ENCODE measurements around the gene FSTL3.

FSTL3 gene

DNA sequence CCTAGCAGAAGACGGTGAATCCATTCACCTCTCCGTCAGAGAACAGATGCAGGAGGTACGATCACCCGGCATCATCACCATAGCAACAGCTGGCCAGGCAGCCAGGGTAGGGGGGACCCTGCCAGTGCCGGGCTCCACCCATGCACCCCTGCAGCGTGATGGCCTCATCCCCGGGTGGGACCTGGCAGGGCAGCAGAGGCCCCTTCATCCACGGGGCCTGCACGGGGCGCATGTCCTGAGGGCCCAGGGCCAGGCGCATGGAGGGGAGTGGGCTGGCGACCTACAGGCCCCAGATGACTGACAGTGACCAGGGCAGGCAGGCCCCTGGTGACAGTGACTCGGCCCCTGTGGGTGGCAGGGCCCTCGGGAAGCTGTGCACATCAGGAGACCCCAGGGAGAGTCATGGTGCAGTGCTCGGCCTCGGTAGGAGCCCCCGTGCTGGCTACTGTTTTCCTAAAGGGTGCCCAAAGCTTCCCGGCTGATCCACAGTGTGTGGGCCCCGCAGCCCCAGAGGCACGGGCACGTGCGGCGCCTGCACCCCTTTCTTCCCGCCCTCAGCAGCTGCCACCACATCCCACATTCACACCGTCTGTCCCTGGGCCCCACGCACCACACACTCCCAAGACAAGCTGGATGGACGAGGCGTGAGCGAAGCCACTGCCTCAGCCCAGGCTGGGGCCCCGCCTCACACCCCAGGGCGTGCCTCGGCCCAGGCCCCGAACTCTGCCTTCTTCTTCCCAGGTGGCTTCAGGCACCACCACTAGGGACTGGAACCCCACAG, 17.9 kb upstream of the FSTL3 start:
- TF ChIP-seq, protein P1, sequence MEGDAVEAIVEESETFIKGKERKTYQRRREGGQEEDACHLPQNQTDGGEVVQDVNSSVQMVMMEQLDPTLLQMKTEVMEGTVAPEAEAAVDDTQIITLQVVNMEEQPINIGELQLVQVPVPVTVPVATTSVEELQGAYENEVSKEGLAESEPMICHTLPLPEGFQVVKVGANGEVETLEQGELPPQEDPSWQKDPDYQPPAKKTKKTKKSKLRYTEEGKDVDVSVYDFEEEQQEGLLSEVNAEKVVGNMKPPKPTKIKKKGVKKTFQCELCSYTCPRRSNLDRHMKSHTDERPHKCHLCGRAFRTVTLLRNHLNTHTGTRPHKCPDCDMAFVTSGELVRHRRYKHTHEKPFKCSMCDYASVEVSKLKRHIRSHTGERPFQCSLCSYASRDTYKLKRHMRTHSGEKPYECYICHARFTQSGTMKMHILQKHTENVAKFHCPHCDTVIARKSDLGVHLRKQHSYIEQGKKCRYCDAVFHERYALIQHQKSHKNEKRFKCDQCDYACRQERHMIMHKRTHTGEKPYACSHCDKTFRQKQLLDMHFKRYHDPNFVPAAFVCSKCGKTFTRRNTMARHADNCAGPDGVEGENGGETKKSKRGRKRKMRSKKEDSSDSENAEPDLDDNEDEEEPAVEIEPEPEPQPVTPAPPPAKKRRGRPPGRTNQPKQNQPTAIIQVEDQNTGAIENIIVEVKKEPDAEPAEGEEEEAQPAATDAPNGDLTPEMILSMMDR (conservative IDR thresholded peaks at IDR 0.05; ENCODE audit: low read depth, low read length), result no peak
- H3K4me3 ChIP-seq (ENCODE audit: low read depth, low read length), result no peak overlapping the region
- no peak for DNase-seq (ENCODE audit: low read depth)

DNA sequence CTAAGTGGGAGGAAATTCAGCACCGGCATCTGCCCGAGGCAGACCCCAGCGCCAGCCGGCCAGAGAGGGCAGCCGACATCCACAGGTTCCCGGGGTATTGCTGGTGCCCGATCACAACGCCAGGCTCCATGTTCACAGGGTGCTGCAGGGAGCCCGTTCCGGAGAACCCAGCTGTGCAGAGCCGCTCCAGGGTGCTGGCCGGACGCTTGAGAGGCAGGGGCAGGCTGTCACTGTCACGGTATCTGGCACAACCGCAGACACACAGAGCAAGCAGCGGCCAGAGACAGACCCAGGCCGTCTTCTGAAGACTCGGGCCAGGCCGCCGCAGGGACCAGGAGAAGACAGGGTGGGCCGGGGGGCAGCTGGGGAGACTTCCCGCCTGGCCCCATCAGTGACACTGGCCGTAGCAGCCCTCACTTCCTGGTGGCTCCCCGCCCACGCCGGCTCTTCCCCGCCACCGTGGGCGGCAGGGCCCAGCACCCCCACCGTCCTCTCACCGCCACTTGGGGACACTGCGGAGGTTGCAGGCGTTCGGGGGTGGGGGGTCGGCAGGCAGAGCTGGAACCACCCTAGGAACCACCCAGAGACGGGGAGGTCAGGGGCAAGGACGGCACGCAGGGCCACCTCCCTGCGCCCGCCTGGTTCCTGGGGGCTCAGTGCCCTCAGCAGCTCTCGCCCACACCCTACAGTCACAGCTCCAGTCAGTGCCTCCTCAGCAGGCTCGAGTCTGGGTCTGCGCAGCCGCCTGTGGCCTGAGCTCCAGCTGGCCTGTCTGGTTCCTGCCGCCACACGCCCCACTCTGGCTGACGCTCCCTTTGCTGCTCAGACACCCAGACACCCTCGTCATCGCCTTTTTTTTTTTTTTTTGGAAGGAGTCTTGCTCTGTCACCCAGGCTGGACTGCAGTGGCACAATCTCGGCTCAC, 17.0 kb upstream of the FSTL3 start:
- no peak overlapping the region for H3K4me3 ChIP-seq (ENCODE audit: low read depth, low read length)
- TF ChIP-seq, protein P1 (conservative IDR thresholded peaks at IDR 0.05; ENCODE audit: low read depth, low read length), result no peak
- DNase-seq (ENCODE audit: low read depth), result no peak

DNA sequence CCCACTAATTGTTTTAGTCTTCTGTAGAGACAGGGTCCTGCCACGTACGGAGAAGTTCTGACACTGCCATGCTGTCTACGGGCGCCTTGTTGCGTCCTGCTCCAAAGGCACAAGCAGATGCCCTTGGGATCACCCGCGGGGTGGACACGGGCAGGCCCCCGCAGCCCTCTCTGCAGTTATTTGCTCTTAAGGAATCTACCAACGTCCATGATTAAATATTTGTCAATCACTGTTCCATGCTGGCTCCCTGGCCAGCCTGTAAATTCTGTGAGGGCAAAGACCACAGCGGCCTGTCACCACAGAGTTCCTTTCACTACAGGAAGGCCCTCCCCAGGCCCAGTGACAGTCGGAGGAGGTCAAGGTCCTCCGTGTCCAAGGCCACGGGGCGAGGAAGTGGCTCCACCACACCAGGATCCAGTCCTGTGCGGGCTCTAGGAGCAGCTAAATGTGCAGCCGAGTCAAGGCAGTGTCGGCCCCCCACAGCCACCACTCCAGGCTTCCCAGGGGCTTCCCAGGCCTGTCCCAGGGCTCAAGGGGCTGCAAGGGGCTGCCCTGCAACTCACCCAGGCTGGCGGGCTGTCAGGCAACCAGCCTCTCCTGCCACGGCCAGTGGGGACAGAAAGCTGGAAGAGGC, 15.3 kb upstream of the FSTL3 start:
- no peak for DNase-seq (ENCODE audit: low read depth)
- TF ChIP-seq, protein P1 (conservative IDR thresholded peaks at IDR 0.05; ENCODE audit: low read depth, low read length), result no peak
- peak overlapping the region; percentile 84 for H3K4me3 ChIP-seq (ENCODE audit: low read depth, low read length)

DNA sequence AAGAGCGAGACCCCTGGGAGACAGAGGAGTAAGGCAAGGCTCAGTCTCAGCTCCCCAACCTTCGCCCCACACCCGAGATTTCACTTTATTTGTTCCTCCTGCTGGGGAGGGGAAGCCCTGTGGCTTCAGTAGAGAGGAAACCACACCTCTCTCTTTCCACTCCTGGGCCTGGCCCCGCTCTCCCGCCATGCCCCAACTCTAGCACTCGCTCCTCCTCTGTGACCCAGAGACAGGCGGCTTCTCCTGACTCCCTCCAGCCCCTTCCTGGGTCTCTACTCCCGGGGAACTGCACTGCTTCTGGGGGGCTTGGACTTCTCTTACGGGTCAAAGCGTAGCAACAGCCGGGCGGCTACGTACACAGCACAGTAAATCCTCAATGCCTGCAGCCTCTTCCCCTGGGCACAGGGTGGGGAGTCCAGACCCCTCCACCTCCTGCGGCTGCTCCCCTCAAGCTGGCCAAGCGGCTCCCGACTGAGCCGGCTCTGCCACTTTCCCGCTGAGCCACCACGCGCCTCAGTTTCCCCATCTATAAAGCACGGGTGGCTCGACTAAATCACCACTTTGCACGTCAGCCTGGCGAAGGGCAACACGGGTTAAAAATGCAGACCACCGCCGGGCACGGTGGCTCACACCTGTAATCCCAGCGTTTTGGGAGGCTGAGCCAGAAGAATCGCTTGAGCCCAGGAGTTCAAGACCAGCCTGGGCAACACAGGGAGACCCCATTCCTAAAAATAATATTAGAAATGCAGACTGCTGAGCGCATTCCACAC, 14.6 kb upstream of the FSTL3 start:
- DNase-seq (ENCODE audit: low read depth), result peak; percentile 32
- peak overlapping the region; percentile 84 for H3K4me3 ChIP-seq (ENCODE audit: low read depth, low read length)
- TF ChIP-seq, protein P1 (conservative IDR thresholded peaks at IDR 0.05; ENCODE audit: low read depth, low read length), result no peak

DNA sequence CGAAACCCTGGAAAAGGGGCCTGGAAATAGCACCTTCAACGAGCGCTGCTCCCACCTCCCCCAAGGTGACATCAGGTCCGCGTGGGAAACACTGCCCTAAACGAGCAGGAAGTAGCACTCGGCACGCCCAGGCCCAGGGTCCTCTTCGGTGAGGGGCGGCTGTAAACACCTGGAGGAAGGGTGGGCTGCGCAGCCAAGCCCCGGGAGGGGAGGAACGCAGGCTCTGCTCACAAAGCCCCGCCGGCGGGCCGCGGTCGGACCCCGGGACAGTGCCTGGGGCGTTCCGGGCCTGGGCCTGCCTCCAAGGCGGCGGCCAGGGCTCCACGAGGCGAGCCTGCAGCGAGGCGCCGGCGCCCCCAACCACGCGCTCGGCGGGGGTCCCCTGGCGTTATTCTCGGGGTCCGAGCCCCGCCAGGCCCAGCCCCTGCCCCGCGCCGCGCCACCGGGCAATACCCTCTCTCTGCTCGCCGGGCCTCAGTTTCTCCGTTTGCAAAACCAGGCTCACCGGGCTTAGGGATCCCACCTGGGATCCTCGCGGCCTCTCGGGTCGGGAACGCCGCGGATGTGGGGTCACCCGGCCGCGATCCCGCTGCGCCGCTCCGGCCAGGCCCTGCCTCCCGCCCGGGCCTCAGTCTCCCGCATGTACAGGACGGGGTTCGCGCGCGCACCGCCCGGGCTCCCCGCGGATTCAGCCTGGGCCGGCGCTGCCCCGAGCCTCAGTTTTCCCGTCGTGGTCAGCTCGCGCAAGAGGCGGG, 13.8 kb upstream of the FSTL3 start:
- DNase-seq (ENCODE audit: low read depth), result peak; percentile 47
- TF ChIP-seq, protein P1 (conservative IDR thresholded peaks at IDR 0.05; ENCODE audit: low read depth, low read length), result no peak
- H3K4me3 ChIP-seq (ENCODE audit: low read depth, low read length), result peak overlapping the region; percentile 84

Data from choroid plexus epithelial cell (primary cell).